ENCODE measurements around the gene MRPL20. TPM values are rescaled to one million over a fixed set of nuclear protein-coding genes. Genes with fewer than 3 reads are reported as not detected.

Gene MRPL20
- total RNA-seq, 1 donor from 2014 or later = 95.0 TPM

- peaks cover 16% of the 10 kb centered on the region for H3K27me3 Mint-ChIP-seq (ENCODE audit: unreplicated experiment)
- no peaks in the 10 kb centered on the region for H3K4me1 Mint-ChIP-seq (ENCODE audit: unreplicated experiment)
- no peak overlapping the region for H3K4me3 Mint-ChIP-seq (ENCODE audit: unreplicated experiment)
- peak overlapping the region; percentile 26 for H3K27ac Mint-ChIP-seq (ENCODE audit: unreplicated experiment)
- no peak for TF ChIP-seq CTCF (IDR thresholded peaks at IDR 0.05; ENCODE audit: unreplicated experiment)
- no peaks in the 10 kb centered on the region for H3K9me3 Mint-ChIP-seq (ENCODE audit: unreplicated experiment)
- no peak for DNase-seq (ENCODE audit: low spot score)
- H3K36me3 Mint-ChIP-seq (ENCODE audit: low read depth, unreplicated experiment) = no peaks in the 10 kb centered on the region
Observed at GRCh38 chr1:1360506-1361169, 46.5 kb downstream of the MRPL20 start.

GRCh38 chr1:1359664-1360468 lies 47.2 kb downstream of the MRPL20 start:
- DNase-seq (ENCODE audit: low spot score) = no peak
- TF ChIP-seq CTCF (IDR thresholded peaks at IDR 0.05; ENCODE audit: unreplicated experiment) = no peak
- no peaks in the 10 kb centered on the region for H3K9me3 Mint-ChIP-seq (ENCODE audit: unreplicated experiment)
- H3K36me3 Mint-ChIP-seq (ENCODE audit: low read depth, unreplicated experiment) = no peaks in the 10 kb centered on the region
- H3K27me3 Mint-ChIP-seq (ENCODE audit: unreplicated experiment) = peaks cover 16% of the 10 kb centered on the region
- H3K4me3 Mint-ChIP-seq (ENCODE audit: unreplicated experiment) = no peak overlapping the region
- H3K4me1 Mint-ChIP-seq (ENCODE audit: unreplicated experiment) = no peaks in the 10 kb centered on the region
- H3K27ac Mint-ChIP-seq (ENCODE audit: unreplicated experiment) = no peak overlapping the region

- TF ChIP-seq CTCF (IDR thresholded peaks at IDR 0.05; ENCODE audit: unreplicated experiment) = no peak
- H3K36me3 Mint-ChIP-seq (ENCODE audit: low read depth, unreplicated experiment) = no peaks in the 10 kb centered on the region
- no peaks in the 10 kb centered on the region for H3K9me3 Mint-ChIP-seq (ENCODE audit: unreplicated experiment)
- H3K27ac Mint-ChIP-seq (ENCODE audit: unreplicated experiment) = no peak overlapping the region
- DNase-seq (ENCODE audit: low spot score) = no peak
- no peaks in the 10 kb centered on the region for H3K4me1 Mint-ChIP-seq (ENCODE audit: unreplicated experiment)
- H3K27me3 Mint-ChIP-seq (ENCODE audit: unreplicated experiment) = peaks cover 16% of the 10 kb centered on the region
- no peak overlapping the region for H3K4me3 Mint-ChIP-seq (ENCODE audit: unreplicated experiment)
Observed at GRCh38 chr1:1359308-1359663, 47.8 kb downstream of the MRPL20 start.

GRCh38 chr1:1358433-1359271 lies 48.4 kb downstream of the MRPL20 start, which contains the start of gene MXRA8:
TSS of gene MXRA8 (minus strand) at chr1:1358555. CDS start at chr1:1358504, 51 bp downstream.
- DNase-seq (ENCODE audit: low spot score) = no peak
- peaks cover 22% of the 10 kb centered on the region for H3K27me3 Mint-ChIP-seq (ENCODE audit: unreplicated experiment)
- no peaks in the 10 kb centered on the region for H3K4me1 Mint-ChIP-seq (ENCODE audit: unreplicated experiment)
- no peaks in the 10 kb centered on the region for H3K36me3 Mint-ChIP-seq (ENCODE audit: low read depth, unreplicated experiment)
- H3K4me3 Mint-ChIP-seq (ENCODE audit: unreplicated experiment) = no peak within 1 kb of the TSS
- no peak within 1 kb of the TSS for H3K27ac Mint-ChIP-seq (ENCODE audit: unreplicated experiment)
- TF ChIP-seq CTCF (IDR thresholded peaks at IDR 0.05; ENCODE audit: unreplicated experiment) = no peak
- H3K9me3 Mint-ChIP-seq (ENCODE audit: unreplicated experiment) = no peaks in the 10 kb centered on the region
